Tibial nerve (tissue), 4 donors: Measurements from ENCODE around the gene SYT9. TPM values are rescaled to one million over a fixed set of nuclear protein-coding genes. Genes with fewer than 3 reads are reported as not detected.

Source experiments
- DNase-seq, 2 donors: peaks; one replicate each; pipeline ENCODE4 v3.0.0-alpha.2; 2019; ENCODE audit warnings: low spot score in 2 of 2
- H3K27ac ChIP-seq, 4 donors: fragments of 200-600 bp; sonication (generic) in 3 of 4; one replicate each; pipeline ENCODE4 v1.5.1; 2017 to 2019; ENCODE audit warnings: mild to moderate bottlenecking in 1 of 4
- H3K27me3 ChIP-seq, 2 donors: fragments of 200-600 bp; sonication (generic) in 1 of 2; one replicate each; pipeline versions ENCODE4 v1.5.1 to v1.6.0; 2017 to 2019
- H3K36me3 ChIP-seq, 3 donors: fragments of 200-600 bp; sonication (generic); one replicate each; pipeline ENCODE4 v1.5.1; 2018 to 2019
- H3K4me1 ChIP-seq, 4 donors: fragments of 200-600 bp; sonication (generic) in 3 of 4; one replicate each; pipeline ENCODE4 v1.5.1; 2017 to 2019
- H3K4me3 ChIP-seq, 4 donors: fragments of 200-600 bp; sonication (generic) in 3 of 4; one replicate each; pipeline ENCODE4 v1.5.1; 2017 to 2019; ENCODE audit warnings: mild to moderate bottlenecking in 1 of 4, moderate library complexity in 1 of 4
- H3K9me3 ChIP-seq, 4 donors: fragments of 200-600 bp; sonication (generic) in 3 of 4; one replicate each; pipeline ENCODE4 v1.5.1; 2017 to 2019
- CTCF ChIP-seq, 5 experiments: fragments of 200-600 bp in 3 of 5; fragments of 450-650 bp in 2 of 5; sonication (generic) in 3 of 5; IDR thresholded peaks; one replicate each; pipeline ENCODE4 v1.5.1; 2016 to 2019; ENCODE audit warnings: antibody characterized with exemption in 5 of 5, mild to moderate bottlenecking in 3 of 5, moderate library complexity in 2 of 5
- EP300 ChIP-seq, 2 donors: sonication (generic); formaldehyde crosslinking; IDR thresholded peaks; one replicate each; pipeline ENCODE4 v1.6.1; 2017; ENCODE audit warnings: antibody characterized with exemption in 2 of 2, mild to moderate bottlenecking in 1 of 2
- POLR2A ChIP-seq, 2 donors: fragments of 450-650 bp; IDR thresholded peaks; one replicate each; pipeline ENCODE4 v1.6.1; 2017; ENCODE audit warnings: antibody characterized with exemption in 2 of 2, mild to moderate bottlenecking in 2 of 2, moderate library complexity in 2 of 2
- WGBS, 2 donors: methylation state at CpG; one replicate each; pipeline ENCODE4 v1.1.5; 2018; 5-methylcytosine and 5-hydroxymethylcytosine counted together
- total RNA-seq, 4 donors: library from RNA; depleted of rRNA; stranded (reverse); fragments of >200 nt; gene quantifications; one replicate each; pipeline ENCODE4 v1.1.0, GENCODE V29; 2016

The SYT9 gene
- total RNA-seq, 4 donors from 2014 or later: 0.21 to 0.30 TPM; not detected in 2

DNA sequence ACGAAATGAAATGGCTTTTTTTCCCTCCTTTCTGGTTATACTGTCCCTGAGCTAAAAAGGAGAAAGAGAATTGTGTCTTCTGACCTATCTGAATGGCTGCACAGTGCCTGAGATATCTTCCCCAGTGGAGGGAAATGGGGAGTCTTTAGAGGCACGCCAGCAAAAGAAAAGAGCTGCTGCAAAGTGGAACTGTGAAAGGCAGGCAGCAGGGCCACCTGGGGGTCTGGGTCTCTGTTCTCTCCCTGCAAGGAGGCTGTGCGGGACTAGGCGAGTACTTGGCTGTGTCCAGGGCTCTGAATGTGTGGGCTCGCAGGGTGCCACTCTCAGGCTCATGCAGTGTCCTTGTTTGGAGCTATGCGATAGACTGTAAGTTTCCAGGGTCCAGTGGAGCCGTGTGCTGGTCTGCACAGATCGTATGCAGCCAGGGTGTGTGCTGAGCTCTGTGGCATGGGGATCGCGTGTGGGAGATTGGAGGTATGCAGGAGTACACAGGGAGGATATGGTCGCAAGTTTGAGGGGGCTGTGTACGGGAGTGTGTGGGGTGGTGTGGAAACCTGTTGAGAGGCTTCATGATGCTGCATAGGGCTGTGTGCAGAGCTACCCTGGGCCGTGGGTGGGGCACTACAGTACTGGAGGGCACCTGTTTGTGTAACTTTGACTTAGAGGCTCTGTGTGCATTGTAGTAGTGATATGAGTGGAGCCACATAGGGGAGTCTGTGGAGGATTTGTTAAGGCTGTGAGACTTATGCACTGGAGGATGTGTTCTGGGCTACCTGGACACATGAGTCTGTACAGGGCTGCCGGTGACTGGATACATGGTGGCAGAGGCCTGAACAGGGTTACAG lies 163.5 kb downstream of the SYT9 start:
- no peak for DNase-seq
- peaks cover 0 to 22% (median 0%) of the 10 kb centered on the region in 4 donors for H3K9me3 ChIP-seq
- H3K36me3 ChIP-seq: no peaks in the 10 kb centered on the region
- H3K27ac ChIP-seq: no peak overlapping the region
- TF ChIP-seq CTCF (IDR thresholded peaks at IDR 0.05) (no peak), EP300 (IDR thresholded peaks at IDR 0.05) (no peak), POLR2A (IDR thresholded peaks at IDR 0.05) (no peak)
- no peak overlapping the region for H3K4me3 ChIP-seq
- no peaks in the 10 kb centered on the region for H3K4me1 ChIP-seq
- no peaks in the 10 kb centered on the region for H3K27me3 ChIP-seq
- 79 to 80% methylated on average over 14 of the region's 14 CpGs for WGBS, 2 donors

DNA sequence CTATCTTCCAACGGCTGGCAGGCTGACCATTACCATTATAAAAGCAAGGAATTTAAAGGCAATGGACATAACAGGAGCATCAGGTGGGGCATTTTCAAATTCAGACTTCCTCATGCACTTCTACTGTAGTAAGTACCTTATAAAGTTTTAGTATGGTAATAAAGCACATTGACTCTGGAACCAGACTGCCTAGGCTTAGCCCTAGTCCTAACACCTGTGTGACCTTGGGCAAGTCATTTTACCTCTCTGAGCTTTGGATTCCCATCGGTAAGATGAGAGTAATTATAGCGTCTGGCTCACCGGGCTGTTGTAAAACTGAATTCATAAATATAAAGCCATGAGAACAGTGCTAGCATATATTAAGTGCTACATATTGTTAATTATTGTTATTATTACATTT lies 164.4 kb downstream of the SYT9 start:
- no peak for DNase-seq
- TF ChIP-seq POLR2A (IDR thresholded peaks at IDR 0.05) (no peak), CTCF (IDR thresholded peaks at IDR 0.05) (no peak), EP300 (IDR thresholded peaks at IDR 0.05) (no peak)
- no peaks in the 10 kb centered on the region for H3K27me3 ChIP-seq

DNA sequence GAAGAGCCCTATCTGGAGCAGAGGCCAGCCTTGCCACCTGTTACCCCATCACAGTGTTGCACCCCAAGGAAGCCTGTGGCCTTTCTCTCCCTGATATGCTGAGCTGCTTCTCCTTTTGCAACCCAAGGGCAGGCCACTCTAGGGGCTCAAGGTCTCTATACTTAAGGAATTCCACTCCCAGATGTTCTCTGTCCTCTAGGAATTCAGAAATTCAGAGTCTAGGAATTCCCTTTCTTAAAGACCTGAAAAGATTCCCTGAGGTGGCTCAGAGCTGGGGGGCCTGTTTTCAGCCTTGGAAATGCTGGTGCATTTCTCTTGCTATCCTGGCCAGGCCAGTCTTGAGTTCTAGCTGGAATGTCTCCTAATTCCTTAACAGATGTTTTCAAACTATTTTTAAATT lies 165.6 kb downstream of the SYT9 start:
- Histone ChIP-seq H3K27me3 (no peaks in the 10 kb centered on the region), H3K27ac (no peak overlapping the region), H3K9me3 (peaks cover 0 to 8% (median 0%) of the 10 kb centered on the region in 4 donors), H3K4me1 (no peaks in the 10 kb centered on the region), H3K36me3 (no peaks in the 10 kb centered on the region), H3K4me3 (no peak overlapping the region)
- DNase-seq: no peak
- TF ChIP-seq CTCF (IDR thresholded peaks at IDR 0.05): no peak
- no peak for TF ChIP-seq EP300 (IDR thresholded peaks at IDR 0.05)
- TF ChIP-seq POLR2A (IDR thresholded peaks at IDR 0.05): no peak

More for the DNA sequence above, 164.4 kb downstream of the SYT9 start:
- no peaks in the 10 kb centered on the region for H3K4me1 ChIP-seq
- H3K36me3 ChIP-seq: no peaks in the 10 kb centered on the region
- H3K9me3 ChIP-seq: peaks cover 0 to 18% (median 0%) of the 10 kb centered on the region in 4 donors
- 48 to 75% methylated on average over 4 of the region's 4 CpGs for WGBS, 2 donors
- H3K27ac ChIP-seq: no peak overlapping the region
- H3K4me3 ChIP-seq: no peak overlapping the region

GRCh38 chr11:7418061-7418460 lies 166.4 kb downstream of the SYT9 start:
- Histone ChIP-seq H3K27me3 (no peaks in the 10 kb centered on the region), H3K36me3 (no peaks in the 10 kb centered on the region), H3K4me3 (no peak overlapping the region), H3K9me3 (peaks cover 0 to under 1% (median 0%) of the 10 kb centered on the region in 4 donors), H3K4me1 (no peaks in the 10 kb centered on the region), H3K27ac (no peak overlapping the region)
- 91 to 93% methylated on average over 3 of the region's 3 CpGs for WGBS, 2 donors
- TF ChIP-seq EP300 (IDR thresholded peaks at IDR 0.05) (no peak), POLR2A (IDR thresholded peaks at IDR 0.05) (no peak), CTCF (IDR thresholded peaks at IDR 0.05) (no peak)
- DNase-seq: no peak

- H3K9me3 ChIP-seq: no peaks in the 10 kb centered on the region
- WGBS, 2 donors: 73 to 85% methylated on average over 2 of the region's 2 CpGs
- DNase-seq: no peak
- H3K4me3 ChIP-seq: no peak overlapping the region
- no peaks in the 10 kb centered on the region for H3K27me3 ChIP-seq
- no peak for TF ChIP-seq CTCF (IDR thresholded peaks at IDR 0.05)
- TF ChIP-seq POLR2A (IDR thresholded peaks at IDR 0.05): no peak
- H3K36me3 ChIP-seq: no peaks in the 10 kb centered on the region
- H3K27ac ChIP-seq: no peak overlapping the region
- H3K4me1 ChIP-seq: no peaks in the 10 kb centered on the region
Observed at GRCh38 chr11:7418906-7419305, 167.2 kb downstream of the SYT9 start.
